Upper lobe of left lung (tissue), 6 donors: ENCODE data around the gene CIPC. TPM values are rescaled to one million over a fixed set of nuclear protein-coding genes. Genes with fewer than 3 reads are reported as not detected.
A peak's percentile ranks its signal among the peaks of the same experiment; 100 is the strongest.

Experiments used
- ATAC-seq, 2 donors: fragments of 200-7000 bp; cut with Tn5 transposase; one replicate each; pipeline ENCODE4 v1.9.1; 2022; ENCODE audit warnings: mild to moderate bottlenecking in 2 of 2, moderate library complexity in 2 of 2; ENCODE audit not compliant: low FRiP score in 2 of 2
- DNase-seq, 2 donors: peaks; one replicate each; pipeline ENCODE4 v3.0.0-alpha.2; 2019 to 2020
- H3K27ac ChIP-seq, 4 donors: fragments of 200-600 bp; sonication (generic); one replicate each; pipeline ENCODE4 v1.5.1; 2016 to 2019
- H3K27me3 ChIP-seq, 4 donors: fragments of 200-600 bp; sonication (generic); one replicate each; pipeline ENCODE4 v1.5.1; 2017 to 2019
- H3K36me3 ChIP-seq, 4 donors: fragments of 200-600 bp; sonication (generic); one replicate each; pipeline ENCODE4 v1.5.1; 2016 to 2019
- H3K4me1 ChIP-seq, 4 donors: fragments of 200-600 bp; sonication (generic); one replicate each; pipeline ENCODE4 v1.5.1; 2018 to 2019
- H3K4me3 ChIP-seq, 4 donors: fragments of 200-600 bp; sonication (generic); one replicate each; pipeline ENCODE4 v1.5.1; 2017 to 2019; ENCODE audit warnings: mild to moderate bottlenecking in 2 of 4, moderate library complexity in 1 of 4
- H3K9me3 ChIP-seq, 4 donors: fragments of 200-600 bp; sonication (generic); one replicate each; pipeline ENCODE4 v1.5.1; 2018 to 2019
- CTCF ChIP-seq, 6 experiments: fragments of 450-650 bp in 4 of 6; fragments of 200-600 bp in 2 of 6; sonication (generic) in 2 of 6; IDR thresholded peaks; one replicate each; pipeline ENCODE4 v1.5.1; 2016 to 2019; ENCODE audit warnings: antibody characterized with exemption in 6 of 6
- EP300 ChIP-seq, 4 donors: sonication (generic); formaldehyde crosslinking; IDR thresholded peaks; one replicate each; pipeline ENCODE4 v1.5.1; 2017; ENCODE audit warnings: antibody characterized with exemption in 4 of 4, control low read depth in 2 of 4
- POLR2A ChIP-seq, 4 donors: fragments of 450-650 bp; IDR thresholded peaks; one replicate each; pipeline ENCODE4 v1.5.1; 2016 to 2017; ENCODE audit warnings: antibody characterized with exemption in 4 of 4, mild to moderate bottlenecking in 2 of 4
- POLR2AphosphoS5 ChIP-seq, 2 donors: sonication (generic); formaldehyde crosslinking; IDR thresholded peaks; one replicate each; pipeline ENCODE4 v1.5.1; 2017; ENCODE audit warnings: antibody characterized with exemption in 2 of 2
- WGBS, 2 donors: methylation state at CpG; one replicate each; pipeline ENCODE4 v1.1.5; 2017 to 2018; 5-methylcytosine and 5-hydroxymethylcytosine counted together
- total RNA-seq, 6 donors: library from RNA; depleted of rRNA in 4 of 6; stranded (reverse); fragments of >200 nt in 4 of 6; gene quantifications; one replicate each; pipeline versions ENCODE4 v1.1.0 to v1.2.1, GENCODE V29; 2016 to 2021
- donor health status: DM: no; HTN: no; CAD: no; lungs with moderate emphysema.
- donor health status: DM: no; HTN: yes; CAD: no; lungs with severe emphysema.

CIPC gene
- total RNA-seq, 6 donors from 2014 or later = 25.1 to 42.4 (median 32.7) TPM

DNA sequence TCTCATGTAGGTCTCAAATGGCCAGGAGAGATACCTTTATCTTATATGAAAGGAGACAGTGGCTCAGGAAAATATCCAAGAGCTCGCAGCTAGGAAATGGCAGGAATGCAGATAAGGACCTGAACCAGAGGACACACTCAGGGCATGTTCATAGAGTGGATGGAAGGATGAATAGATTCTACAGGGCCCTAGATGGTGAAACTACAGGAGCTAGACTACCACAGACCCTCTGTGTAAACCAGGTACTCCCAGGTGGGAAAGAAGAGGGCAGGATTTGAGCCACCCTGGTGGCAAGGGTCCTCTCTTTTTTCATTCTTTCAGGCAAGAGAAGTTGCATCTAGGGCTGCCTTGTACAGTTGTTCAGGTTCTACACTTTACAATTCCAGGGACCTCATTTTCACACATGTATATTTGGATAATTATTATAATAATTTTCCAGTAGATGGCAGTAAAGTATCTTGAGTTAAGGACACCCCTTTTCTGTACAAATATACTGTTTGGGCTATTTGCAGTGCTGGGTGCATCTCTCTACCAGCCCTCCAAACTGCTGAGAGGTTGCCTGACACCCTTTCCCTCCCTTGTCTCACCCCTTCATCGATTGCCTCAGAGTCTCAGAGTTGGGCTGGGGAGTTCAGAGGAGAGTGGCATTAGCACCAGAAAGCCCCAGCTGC, 54.0 kb downstream of the CIPC start:
- Histone ChIP-seq H3K4me1 (no peaks in the 10 kb centered on the region), H3K9me3 (no peaks in the 10 kb centered on the region), H3K36me3 (no peaks in the 10 kb centered on the region), H3K27ac (no peak overlapping the region), H3K27me3 (no peaks in the 10 kb centered on the region), H3K4me3 (no peak overlapping the region)
- TF ChIP-seq CTCF (IDR thresholded peaks at IDR 0.05) = no peak
- no peak for TF ChIP-seq POLR2A (IDR thresholded peaks at IDR 0.05)
- 37 to 55% methylated on average over 2 of the region's 2 CpGs for WGBS, 2 donors
- ATAC-seq = peak; percentile 21 to 54
- no peak for DNase-seq

DNA sequence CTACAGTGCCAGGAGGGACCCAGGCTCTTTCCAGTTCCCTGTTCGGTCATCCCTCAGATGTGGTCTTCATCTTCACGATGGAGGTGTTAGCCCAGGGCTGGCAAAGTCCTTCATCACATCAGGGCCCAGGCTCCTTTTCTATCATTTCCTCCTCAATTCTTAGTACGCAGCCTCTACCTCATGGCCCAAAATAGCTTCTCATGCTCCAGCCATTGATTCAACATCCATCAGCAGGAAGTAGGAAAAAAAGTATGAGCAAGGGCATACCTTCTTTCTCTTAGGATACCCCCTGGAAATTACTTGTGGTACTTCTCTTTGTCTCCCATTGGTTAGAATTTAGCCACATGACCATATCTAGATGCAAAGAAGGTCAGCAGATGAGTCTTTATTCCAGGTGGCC, 55.7 kb downstream of the CIPC start:
- Histone ChIP-seq H3K4me1 (no peaks in the 10 kb centered on the region), H3K9me3 (no peaks in the 10 kb centered on the region), H3K27me3 (no peaks in the 10 kb centered on the region), H3K27ac (no peak overlapping the region), H3K4me3 (no peak overlapping the region), H3K36me3 (no peaks in the 10 kb centered on the region)
- DNase-seq = no peak
- ATAC-seq = no peak
- 96 to 97% methylated on average over 3 of the region's 3 CpGs for WGBS, 2 donors
- TF ChIP-seq POLR2A (IDR thresholded peaks at IDR 0.05) = no peak

- ATAC-seq (no peak), DNase-seq (no peak)
- Histone ChIP-seq H3K4me1 (no peaks in the 10 kb centered on the region), H3K27ac (no peak overlapping the region), H3K9me3 (no peaks in the 10 kb centered on the region), H3K36me3 (no peaks in the 10 kb centered on the region), H3K4me3 (no peak overlapping the region), H3K27me3 (no peaks in the 10 kb centered on the region)
- 57 to 60% methylated on average over 7 of the region's 7 CpGs for WGBS, 2 donors
- no peak for TF ChIP-seq CTCF (IDR thresholded peaks at IDR 0.05)
- no peak for TF ChIP-seq POLR2AphosphoS5 (IDR thresholded peaks at IDR 0.05)
- no peak for TF ChIP-seq POLR2A (IDR thresholded peaks at IDR 0.05)
- TF ChIP-seq EP300 (IDR thresholded peaks at IDR 0.05) = no peak
These were observed 56.4 kb downstream of the CIPC start for GRCh38 chr14:77154421-77154820.

GRCh38 chr14:77155083-77155482, 57.0 kb downstream of the CIPC start:
- ATAC-seq (no peak), DNase-seq (no peak)
- TF ChIP-seq CTCF (IDR thresholded peaks at IDR 0.05) (no peak), POLR2AphosphoS5 (IDR thresholded peaks at IDR 0.05) (no peak)
- Histone ChIP-seq H3K4me3 (no peak overlapping the region), H3K27ac (no peak overlapping the region), H3K36me3 (no peaks in the 10 kb centered on the region), H3K9me3 (no peaks in the 10 kb centered on the region), H3K4me1 (no peaks in the 10 kb centered on the region), H3K27me3 (no peaks in the 10 kb centered on the region)
- WGBS, 2 donors = 76 to 94% methylated on average over 2 of the region's 2 CpGs

DNA sequence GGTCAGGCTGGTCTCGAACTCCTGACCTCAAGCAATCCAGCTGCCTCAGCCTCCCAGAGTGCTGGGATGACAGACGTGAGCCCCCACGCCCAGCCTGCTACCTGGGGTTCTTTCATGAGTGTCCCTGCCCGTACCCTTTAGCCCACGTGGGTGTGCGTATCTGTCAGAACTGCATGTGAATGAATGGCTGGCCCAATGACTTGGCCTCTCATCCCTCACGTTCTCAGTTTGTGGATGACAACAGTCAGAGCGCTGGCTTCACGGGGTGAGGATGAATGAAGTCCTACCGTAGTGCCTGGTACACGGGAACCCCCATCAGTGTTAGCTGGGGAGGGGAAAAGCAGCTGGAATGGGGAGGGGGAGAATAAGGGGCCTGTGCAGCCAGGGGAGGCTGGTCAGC, 59.7 kb downstream of the CIPC start:
- Histone ChIP-seq H3K27me3 (no peaks in the 10 kb centered on the region), H3K4me1 (no peaks in the 10 kb centered on the region), H3K27ac (no peak overlapping the region), H3K9me3 (no peaks in the 10 kb centered on the region), H3K36me3 (no peaks in the 10 kb centered on the region), H3K4me3 (no peak overlapping the region)
- no peak for DNase-seq
- TF ChIP-seq POLR2A (IDR thresholded peaks at IDR 0.05) (no peak), POLR2AphosphoS5 (IDR thresholded peaks at IDR 0.05) (no peak), CTCF (IDR thresholded peaks at IDR 0.05) (no peak), EP300 (IDR thresholded peaks at IDR 0.05) (no peak)
- ATAC-seq = no peak
- WGBS, 2 donors = 37 to 51% methylated on average over 11 of the region's 11 CpGs
